Heart left ventricle (tissue), 13 donors: ENCODE results near the gene BNC2.

ENCODE experiments used
- CTCF ChIP-seq, 12 donors: fragments of 200-600 bp; sonication (generic) in 4 of 12; IDR thresholded peaks; one replicate each; pipeline versions ENCODE4 v1.5.0 to v1.8.0; 2018 to 2022; ENCODE audit warnings: antibody characterized with exemption in 12 of 12, mild to moderate bottlenecking in 5 of 12
- POLR2A ChIP-seq, 2 donors: fragments of 450-650 bp; IDR thresholded peaks; one replicate each; pipeline ENCODE4 v1.6.1; 2017; ENCODE audit warnings: antibody characterized with exemption in 2 of 2, mild to moderate bottlenecking in 2 of 2, moderate library complexity in 2 of 2
- donor health status: ischemic (EF 13 %, LVEDD 7.1; RV severe dilation, severe dysfunction).
- donor health status: DM: no; HTN: yes; CAD: no.
- donor health status: DM: no; HTN: no; CAD: no.
- donor health status: ischemic (EF 25% LVEDD 6.9; RV normal size, moderate dysfunction).
- donor health status: ischemic (EF 25% LVEDD 5.7; RV mildly dilated, moderate dysfunction).
- donor health status: ischemic (EF 35%, LVEDD 5.7; RV mildly dilated, moderate dysfunction).
- donor health status: nonischemic (EF 11% LVEDD 7.7; RV severe dilation, severe dysfunction).
- donor health status: DM: yes; HTN: yes; CAD: no.
- donor health status: PGD.
- donor health status: ischemic (EF 29% LVEDD 5.4; RV normal size, mild dysfunction).
- donor health status: nonischemic (EF 23%, LVEDD 6.1; RV moderate dilation, normal function).

GRCh38 chr9:16673171-16673570 is 197.3 kb downstream of the BNC2 start:
- TF ChIP-seq CTCF (IDR thresholded peaks at IDR 0.05), result no peak
- TF ChIP-seq POLR2A (IDR thresholded peaks at IDR 0.05), result no peak
